Astrocyte (in vitro differentiated cells and primary cell): ENCODE results near the gene RBFOX2. TPM values are rescaled to one million over a fixed set of nuclear protein-coding genes. Genes with fewer than 3 reads are reported as not detected.

Source experiments
- DNase-seq: peaks from one replicate; pipeline ENCODE4 v3.0.0-alpha.2; 2010; ENCODE audit warnings: low read depth
- FAIRE-seq: peaks from 2 replicates; lab custom pipeline; 2011; peaks lifted over from hg19 to GRCh38; lab: Jason Lieb, UNC
- H2AFZ ChIP-seq: 2 replicates; pipeline ENCODE4 v1.6.0; 2012; ENCODE audit warnings: low read depth, low read length, inconsistent platforms
- H3K27ac ChIP-seq: 2 replicates; pipeline ENCODE4 v1.5.1; 2011; ENCODE audit warnings: low read depth, low read length, inconsistent platforms
- H3K27me3 ChIP-seq: 2 replicates; pipeline ENCODE4 v1.6.0; 2011; ENCODE audit warnings: low read length, inconsistent platforms; ENCODE audit not compliant: insufficient read depth
- H3K36me3 ChIP-seq: 2 replicates; pipeline ENCODE4 v1.5.1; 2011; ENCODE audit warnings: low read length, inconsistent platforms; ENCODE audit not compliant: insufficient read depth
- H3K4me1 ChIP-seq: 2 replicates; pipeline ENCODE4 v1.5.1; 2011; ENCODE audit warnings: low read length, inconsistent platforms; ENCODE audit not compliant: insufficient read depth
- H3K4me2 ChIP-seq: 2 replicates; pipeline ENCODE4 v1.6.0; 2012; ENCODE audit warnings: low read length, inconsistent platforms
- H3K4me3 ChIP-seq: 2 replicates; pipeline ENCODE4 v1.5.1; 2011; ENCODE audit warnings: low read depth, mild to moderate bottlenecking, low read length, inconsistent platforms; ENCODE audit not compliant: insufficient read depth
- H3K79me2 ChIP-seq: 2 replicates; pipeline ENCODE4 v1.6.0; 2012; ENCODE audit warnings: mild to moderate bottlenecking, low read length, inconsistent platforms; ENCODE audit not compliant: insufficient read depth
- H3K9ac ChIP-seq: 2 replicates; pipeline ENCODE4 v1.6.0; 2012; ENCODE audit warnings: mild to moderate bottlenecking, low read length, inconsistent platforms
- H3K9me3 ChIP-seq: 2 replicates; pipeline ENCODE4 v1.5.1; 2012; ENCODE audit warnings: low read depth, mild to moderate bottlenecking, low read length, inconsistent platforms; ENCODE audit not compliant: insufficient read depth
- H4K20me1 ChIP-seq: 2 replicates; pipeline ENCODE4 v1.6.0; 2012; ENCODE audit warnings: low read length, inconsistent platforms; ENCODE audit not compliant: insufficient read depth
- H3K27ac Mint-ChIP-seq: one replicate; pipeline ENCODE4 v1.8.0; 2021; ENCODE audit warnings: mild to moderate bottlenecking, mixed read lengths; ENCODE audit not compliant: unreplicated experiment
- H3K27me3 Mint-ChIP-seq: one replicate; pipeline ENCODE4 v1.8.0; 2021; ENCODE audit warnings: low read depth, mixed read lengths; ENCODE audit not compliant: unreplicated experiment
- H3K36me3 Mint-ChIP-seq: one replicate; pipeline ENCODE4 v1.8.0; 2021; ENCODE audit warnings: low read depth, mixed read lengths; ENCODE audit not compliant: unreplicated experiment
- H3K4me1 Mint-ChIP-seq: one replicate; pipeline ENCODE4 v1.8.0; 2021; ENCODE audit warnings: low read depth, mixed read lengths; ENCODE audit not compliant: unreplicated experiment
- H3K4me3 Mint-ChIP-seq: one replicate; pipeline ENCODE4 v1.8.0; 2021; ENCODE audit warnings: mild to moderate bottlenecking, moderate library complexity, mixed read lengths; ENCODE audit not compliant: unreplicated experiment
- H3K9me3 Mint-ChIP-seq: one replicate; pipeline ENCODE4 v1.8.0; 2021; ENCODE audit warnings: mild to moderate bottlenecking, mixed read lengths; ENCODE audit not compliant: unreplicated experiment
- EZH2 ChIP-seq: IDR thresholded peaks from 2 replicates; pipeline ENCODE4 v1.6.1; 2012; ENCODE audit warnings: mild to moderate bottlenecking, low read length, inconsistent platforms; ENCODE audit not compliant: insufficient read depth
- total RNA-seq: library from RNA; stranded (reverse); gene quantifications from 2 replicates; pipeline ENCODE4 v1.2.1, GENCODE V29; 2021
- TF ChIP-seq, protein P1 (sequence below): IDR thresholded peaks from 2 replicates; pipeline ENCODE4 v1.5.1; 2011; ENCODE audit warnings: low read depth, mild to moderate bottlenecking, inconsistent platforms, low read length, moderate library complexity; ENCODE audit not compliant: insufficient read depth

Gene RBFOX2
- total RNA-seq, 1 donor from 2014 or later, result 169 TPM

DNA sequence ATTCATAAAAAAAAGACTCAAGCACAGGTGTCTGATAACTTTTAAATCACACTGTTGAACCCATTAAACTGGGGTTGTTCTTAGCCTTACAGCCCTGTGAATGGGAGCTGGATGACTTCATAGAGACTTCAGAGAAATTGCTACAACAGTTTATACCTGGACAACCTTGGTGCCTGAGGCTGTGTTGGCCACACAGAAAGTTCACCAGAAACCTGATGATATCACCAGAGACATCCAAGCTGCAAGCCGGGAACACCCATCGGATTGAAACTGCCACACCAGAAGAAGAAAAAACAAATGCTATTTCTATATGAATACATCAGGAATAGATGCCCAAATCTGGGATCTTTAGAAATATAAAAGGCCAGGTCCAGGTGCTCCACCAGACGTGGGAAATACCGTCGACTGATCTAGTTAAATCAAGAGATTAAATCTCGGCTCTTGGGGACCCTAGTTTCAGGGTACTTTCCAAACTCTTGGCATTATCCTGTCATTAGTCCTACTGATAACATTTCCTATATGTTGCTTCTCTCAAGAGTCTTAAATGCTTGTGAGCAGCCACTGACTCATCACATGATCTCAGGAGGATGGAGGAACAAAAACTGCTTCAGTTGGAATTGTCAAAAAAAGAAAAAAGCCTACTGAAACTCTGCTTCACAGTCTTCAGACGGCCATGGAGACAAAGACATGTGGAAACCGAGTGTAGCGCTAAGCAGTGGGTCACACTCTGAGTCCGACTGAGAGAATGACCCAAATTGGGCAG, 339.5 kb downstream of the RBFOX2 start:
- DNase-seq (no peak), FAIRE-seq (no peak)
- no peaks in the 10 kb centered on the region for H3K4me1 Mint-ChIP-seq
- H2AFZ ChIP-seq, result no peak overlapping the region
- no peak for TF ChIP-seq EZH2
- TF ChIP-seq, protein P1, sequence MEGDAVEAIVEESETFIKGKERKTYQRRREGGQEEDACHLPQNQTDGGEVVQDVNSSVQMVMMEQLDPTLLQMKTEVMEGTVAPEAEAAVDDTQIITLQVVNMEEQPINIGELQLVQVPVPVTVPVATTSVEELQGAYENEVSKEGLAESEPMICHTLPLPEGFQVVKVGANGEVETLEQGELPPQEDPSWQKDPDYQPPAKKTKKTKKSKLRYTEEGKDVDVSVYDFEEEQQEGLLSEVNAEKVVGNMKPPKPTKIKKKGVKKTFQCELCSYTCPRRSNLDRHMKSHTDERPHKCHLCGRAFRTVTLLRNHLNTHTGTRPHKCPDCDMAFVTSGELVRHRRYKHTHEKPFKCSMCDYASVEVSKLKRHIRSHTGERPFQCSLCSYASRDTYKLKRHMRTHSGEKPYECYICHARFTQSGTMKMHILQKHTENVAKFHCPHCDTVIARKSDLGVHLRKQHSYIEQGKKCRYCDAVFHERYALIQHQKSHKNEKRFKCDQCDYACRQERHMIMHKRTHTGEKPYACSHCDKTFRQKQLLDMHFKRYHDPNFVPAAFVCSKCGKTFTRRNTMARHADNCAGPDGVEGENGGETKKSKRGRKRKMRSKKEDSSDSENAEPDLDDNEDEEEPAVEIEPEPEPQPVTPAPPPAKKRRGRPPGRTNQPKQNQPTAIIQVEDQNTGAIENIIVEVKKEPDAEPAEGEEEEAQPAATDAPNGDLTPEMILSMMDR, result no peak
- no peak overlapping the region for H3K9ac ChIP-seq
- H3K27ac Mint-ChIP-seq, result no peak overlapping the region
- no peak overlapping the region for H3K4me3 Mint-ChIP-seq
- H3K27me3 ChIP-seq, result peaks cover 3% of the 10 kb centered on the region
- H3K36me3 ChIP-seq, result no peaks in the 10 kb centered on the region
- no peaks in the 10 kb centered on the region for H3K9me3 ChIP-seq
- no peaks in the 10 kb centered on the region for H3K36me3 Mint-ChIP-seq
- peaks cover 17% of the 10 kb centered on the region for H3K27me3 Mint-ChIP-seq
- H3K27ac ChIP-seq, result no peak overlapping the region
- no peak overlapping the region for H3K4me3 ChIP-seq
- peaks cover 7% of the 10 kb centered on the region for H3K9me3 Mint-ChIP-seq
- H3K4me1 ChIP-seq, result no peaks in the 10 kb centered on the region
- H3K79me2 ChIP-seq, result no peaks in the 10 kb centered on the region
- H3K4me2 ChIP-seq, result no peak overlapping the region
- no peaks in the 10 kb centered on the region for H4K20me1 ChIP-seq

Other genes starting within 250 kb of the RBFOX2 start
- gene APOL3, start 131.9 kb upstream of the RBFOX2 start, total RNA-seq, result 2.3 and 2.5 TPM in 2 replicates
- 0.07 TPM in 1 of 2 replicates, not detected in the other for gene APOL4, start 173.0 kb upstream of the RBFOX2 start, total RNA-seq
- 77.2 and 85.1 TPM in 2 replicates for gene APOL2, start 210.7 kb upstream of the RBFOX2 start, total RNA-seq
- 3.9 and 7.5 TPM in 2 replicates for gene APOL1, start 224.3 kb upstream of the RBFOX2 start, total RNA-seq